Heart left ventricle (tissue), 16 donors: ENCODE measurements around the gene CHCHD3. TPM values are rescaled to one million over a fixed set of nuclear protein-coding genes. Genes with fewer than 3 reads are reported as not detected.
A peak's percentile ranks its signal among the peaks of the same experiment; 100 is the strongest.

ENCODE experiments used
- ATAC-seq, 4 donors: fragments of 200-7000 bp; cut with Tn5 transposase; one replicate each; pipeline ENCODE4 v1.9.1; 2020 to 2022; ENCODE audit warnings: moderate library complexity in 4 of 4, mild to moderate bottlenecking in 3 of 4, moderate number of reproducible peaks in 1 of 4
- DNase-seq, 5 donors: peaks; one replicate each; pipeline ENCODE4 v3.0.0-alpha.2; 2020
- H3K27ac ChIP-seq, 12 donors: fragments of 200-600 bp; sonication (generic) in 4 of 12; one replicate each; pipeline versions ENCODE4 v1.5.0 to v1.8.0; 2016 to 2022; ENCODE audit warnings: mild to moderate bottlenecking in 2 of 12
- H3K27me3 ChIP-seq, 9 donors: fragments of 200-600 bp; sonication (generic) in 2 of 9; one replicate each; pipeline versions ENCODE4 v1.5.1 to v1.8.0; 2016 to 2022; ENCODE audit warnings: mild to moderate bottlenecking in 3 of 9
- H3K36me3 ChIP-seq, 9 donors: fragments of 200-600 bp; sonication (generic) in 2 of 9; one replicate each; pipeline versions ENCODE4 v1.5.0 to v1.8.0; 2018 to 2022; ENCODE audit warnings: mild to moderate bottlenecking in 2 of 9
- H3K4me1 ChIP-seq, 12 donors: fragments of 200-600 bp; sonication (generic) in 4 of 12; one replicate each; pipeline versions ENCODE4 v1.5.0 to v1.8.0; 2016 to 2022; ENCODE audit warnings: mild to moderate bottlenecking in 3 of 12
- H3K4me3 ChIP-seq, 12 donors: fragments of 200-600 bp; sonication (generic) in 4 of 12; one replicate each; pipeline versions ENCODE4 v1.5.0 to v1.8.0; 2017 to 2022; ENCODE audit warnings: mild to moderate bottlenecking in 9 of 12, moderate library complexity in 4 of 12
- H3K9me3 ChIP-seq, 12 donors: fragments of 200-600 bp; sonication (generic) in 4 of 12; one replicate each; pipeline versions ENCODE4 v1.5.0 to v1.8.0; 2016 to 2022; ENCODE audit warnings: mild to moderate bottlenecking in 1 of 12
- CTCF ChIP-seq, 12 donors: fragments of 200-600 bp; sonication (generic) in 4 of 12; IDR thresholded peaks; one replicate each; pipeline versions ENCODE4 v1.5.0 to v1.8.0; 2018 to 2022; ENCODE audit warnings: antibody characterized with exemption in 12 of 12, mild to moderate bottlenecking in 5 of 12
- POLR2A ChIP-seq, 2 donors: fragments of 450-650 bp; IDR thresholded peaks; one replicate each; pipeline ENCODE4 v1.6.1; 2017; ENCODE audit warnings: antibody characterized with exemption in 2 of 2, mild to moderate bottlenecking in 2 of 2, moderate library complexity in 2 of 2
- WGBS, 4 donors: extraction: QIAGEN DNeasy Blood & Tissue Kit in 2 of 4; methylation state at CpG; one replicate each; pipeline versions ENCODE4 v1.1.5 to v1.1.7; 2013 to 2018; 5-methylcytosine and 5-hydroxymethylcytosine counted together
- intact Hi-C, 10 donors: fragments of 100-400 bp; cut with DNase I; formaldehyde crosslinking; loops; one replicate each; pipeline versions ENCODE4 v1.11.1 to v1.14.2; 2022
- polyA plus RNA-seq, 2 donors: library from polyadenylated mRNA; stranded (reverse); fragments of 200-250 nt; gene quantifications; one replicate each; pipeline ENCODE4 v1.2.3, GENCODE V29; 2013
- total RNA-seq, 9 donors: library from RNA; depleted of rRNA in 2 of 9; stranded (reverse); fragments of >200 nt in 2 of 9; fragmentation: NEBNext Ultra II Directional in 3 of 9; extraction: Animal tissue kit (Norgen Biotek cat#: 25700) in 3 of 9; gene quantifications; one replicate each; pipeline versions ENCODE4 v1.1.0 to v1.2.4, GENCODE V29; 2016 to 2023
- donor health status: ischemic (EF 13 %, LVEDD 7.1; RV severe dilation, severe dysfunction).
- donor health status: healthy with polysubstance abuse.
- donor health status: DM: no; HTN: yes; CAD: no.
- donor health status: DM: no; HTN: no; CAD: no.
- donor health status: ischemic (EF 25% LVEDD 6.9; RV normal size, moderate dysfunction).
- donor health status: ischemic (EF 25% LVEDD 5.7; RV mildly dilated, moderate dysfunction).
- donor health status: healthy.
- donor health status: DM: yes; HTN: yes; CAD: no.
- donor health status: ischemic (EF 35%, LVEDD 5.7; RV mildly dilated, moderate dysfunction).
- donor health status: nonischemic (EF 11% LVEDD 7.7; RV severe dilation, severe dysfunction).
- donor health status: DM: yes; HTN: yes; CAD: no.
- donor health status: PGD.
- donor health status: ischemic (EF 29% LVEDD 5.4; RV normal size, mild dysfunction).
- donor health status: nonischemic (EF 23%, LVEDD 6.1; RV moderate dilation, normal function).

CHCHD3 gene
- total and polyA plus RNA-seq, 11 donors: 92.9 to 197 (median 176) TPM

- 88 to 100% (median 92%) methylated on average over 1 of the region's 1 CpG for WGBS, 4 donors
- TF ChIP-seq CTCF (IDR thresholded peaks at IDR 0.05) (no peak), POLR2A (IDR thresholded peaks at IDR 0.05) (no peak)
- Histone ChIP-seq H3K4me1 (peaks cover 0 to 22% (median 7%) of the 10 kb centered on the region in 12 donors), H3K27ac (no peak overlapping the region), H3K36me3 (peaks cover 0 to 17% (median 6%) of the 10 kb centered on the region in 9 donors), H3K4me3 (no peak overlapping the region), H3K9me3 (no peaks in the 10 kb centered on the region), H3K27me3 (no peaks in the 10 kb centered on the region)
- ATAC-seq (no peak), DNase-seq (no peak)
- intact Hi-C loops: no loop called here
These were observed 290.9 kb downstream of the CHCHD3 start for GRCh38 chr7:132791036-132791435.

- no peaks in the 10 kb centered on the region for H3K9me3 ChIP-seq
- TF ChIP-seq CTCF (IDR thresholded peaks at IDR 0.05): no peak
- TF ChIP-seq POLR2A (IDR thresholded peaks at IDR 0.05): no peak
- H3K27ac ChIP-seq: no peak overlapping the region
- no peaks in the 10 kb centered on the region for H3K27me3 ChIP-seq
- no peak overlapping the region for H3K4me3 ChIP-seq
- intact Hi-C loops: no loop called here
- peaks cover 0 to 20% (median 7%) of the 10 kb centered on the region in 12 donors for H3K4me1 ChIP-seq
- ATAC-seq (no peak), DNase-seq (no peak)
- H3K36me3 ChIP-seq: peaks cover 0 to 17% (median 5%) of the 10 kb centered on the region in 9 donors
- WGBS, 4 donors: 93 to 95% (median 94%) methylated on average over 2 of the region's 2 CpGs
These were observed 291.8 kb downstream of the CHCHD3 start for GRCh38 chr7:132790104-132790503.

GRCh38 chr7:132789281-132789680 is 292.6 kb downstream of the CHCHD3 start:
- no peak overlapping the region for H3K27ac ChIP-seq
- no peaks in the 10 kb centered on the region for H3K27me3 ChIP-seq
- no peaks in the 10 kb centered on the region for H3K9me3 ChIP-seq
- DNase-seq: no peak
- WGBS, 4 donors: 87 to 96% (median 91%) methylated on average over 6 of the region's 6 CpGs
- peaks cover 0 to 20% (median 13%) of the 10 kb centered on the region in 9 donors for H3K36me3 ChIP-seq
- peaks cover 0 to 20% (median 7%) of the 10 kb centered on the region in 12 donors for H3K4me1 ChIP-seq
- no peak for TF ChIP-seq CTCF (IDR thresholded peaks at IDR 0.05)
- no peak for TF ChIP-seq POLR2A (IDR thresholded peaks at IDR 0.05)
- peak in 1 of 4 donors; percentile 31 for ATAC-seq
- no peak overlapping the region for H3K4me3 ChIP-seq
- intact Hi-C loops: loop anchor here in 1 of 10 donors (5.0 kb wide), 1 partner anchor 443 kb away; no protein-coding TSS in a partner anchor

GRCh38 chr7:132785870-132786269 is 296.0 kb downstream of the CHCHD3 start:
- Histone ChIP-seq H3K27ac (no peak overlapping the region), H3K36me3 (peaks cover 0 to 33% (median 22%) of the 10 kb centered on the region in 9 donors), H3K4me3 (no peak overlapping the region), H3K4me1 (no peaks in the 10 kb centered on the region), H3K9me3 (no peaks in the 10 kb centered on the region), H3K27me3 (no peaks in the 10 kb centered on the region)
- intact Hi-C loops: loop anchor here in 1 of 10 donors (5.0 kb wide), 1 partner anchor 446 kb away; no protein-coding TSS in a partner anchor
- no peak for DNase-seq
- 97 to 98% (median 98%) methylated on average over 6 of the region's 6 CpGs for WGBS, 4 donors
- TF ChIP-seq CTCF (IDR thresholded peaks at IDR 0.05) (no peak), POLR2A (IDR thresholded peaks at IDR 0.05) (no peak)
- ATAC-seq: no peak
